ENCODE results near the gene B4GALT5. TPM values are rescaled to one million over a fixed set of nuclear protein-coding genes. Genes with fewer than 3 reads are reported as not detected.
"Not testable (repeated sequence)": the region's sequence is repeated elsewhere in the genome, so short reads cannot be mapped to it uniquely, and the experiment has no call there.

B4GALT5 gene, protein sequence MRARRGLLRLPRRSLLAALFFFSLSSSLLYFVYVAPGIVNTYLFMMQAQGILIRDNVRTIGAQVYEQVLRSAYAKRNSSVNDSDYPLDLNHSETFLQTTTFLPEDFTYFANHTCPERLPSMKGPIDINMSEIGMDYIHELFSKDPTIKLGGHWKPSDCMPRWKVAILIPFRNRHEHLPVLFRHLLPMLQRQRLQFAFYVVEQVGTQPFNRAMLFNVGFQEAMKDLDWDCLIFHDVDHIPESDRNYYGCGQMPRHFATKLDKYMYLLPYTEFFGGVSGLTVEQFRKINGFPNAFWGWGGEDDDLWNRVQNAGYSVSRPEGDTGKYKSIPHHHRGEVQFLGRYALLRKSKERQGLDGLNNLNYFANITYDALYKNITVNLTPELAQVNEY
- total RNA-seq: 10 to 100 TPM in 1 of 2 donors, 1 to 10 TPM in 1; 9.3 to 12.2 TPM

DNA sequence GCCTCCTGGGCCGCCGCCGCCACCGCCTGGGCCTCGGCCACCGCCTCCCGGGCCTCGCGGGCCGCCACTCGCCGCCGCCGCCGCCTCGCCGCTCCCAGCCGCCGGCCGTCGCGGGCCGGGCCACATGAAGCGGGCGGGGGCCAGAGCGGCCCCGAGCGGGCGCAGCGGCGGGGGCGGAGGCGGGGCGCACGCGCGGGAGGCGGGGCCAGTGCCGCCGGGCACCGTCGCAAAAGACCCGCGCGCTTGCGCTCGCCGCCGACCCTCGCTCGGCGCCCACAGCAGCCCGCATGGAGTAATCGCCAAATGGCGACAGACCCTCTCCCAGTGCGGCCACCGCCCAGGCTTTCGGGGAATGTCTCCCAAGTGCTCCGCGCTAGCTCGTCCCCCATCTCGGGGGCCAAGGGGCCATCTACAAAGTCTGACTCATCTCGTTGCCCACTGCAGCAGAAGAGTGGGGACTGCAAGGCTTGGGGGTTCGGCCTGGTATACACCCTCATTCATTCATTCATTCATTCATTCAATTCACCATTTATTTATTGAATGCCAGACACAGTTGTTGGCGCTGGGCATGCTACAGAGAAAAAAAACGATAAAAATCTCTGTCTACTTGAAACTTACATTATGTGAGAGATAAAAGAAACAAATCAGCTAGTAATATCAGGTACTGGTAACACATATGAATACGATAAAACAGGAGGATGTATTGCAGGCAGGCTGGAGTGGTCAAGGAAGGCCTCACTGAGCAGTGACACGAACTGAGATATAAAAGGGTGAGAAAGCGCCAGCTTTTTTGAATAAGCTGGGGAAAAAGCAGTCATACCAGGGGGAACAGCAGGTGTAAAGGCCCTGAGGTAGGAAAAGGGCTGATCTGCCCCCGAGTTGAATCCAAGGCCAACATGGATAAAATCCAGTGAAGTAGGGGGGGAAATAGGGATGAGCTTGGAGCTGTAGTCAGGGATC, at the start of gene B4GALT5:
TSS of gene B4GALT5 (minus strand) at position 126 of the 960 bp plus-strand sequence. CDS start 188 bp downstream, outside the sequence.
- WGBS, 2 donors: 4 to 15% methylated on average over 9 to 48 of the region's 70 CpGs
- ATAC-seq: peak; percentile 91
- H3K4me3 ChIP-seq: peak within 1 kb of the TSS; percentile 35 to 75
- DNase-seq: peak; percentile 63 to 75 (median 64)
- peaks cover 33% of the 10 kb centered on the region for H3K4me1 ChIP-seq
- peak within 1 kb of the TSS; percentile 82 to 95 (median 92) for H3K27ac ChIP-seq
- no peaks in the 10 kb centered on the region for H3K36me3 ChIP-seq (replicated peaks in 1 of 2; ENCODE audit: insufficient read depth in 1 of 2, low read depth in 2 of 2)
- intact Hi-C loops (cut with DNase I): no loop called here
- H3K9me3 ChIP-seq: no peaks in the 10 kb centered on the region
- no peaks in the 10 kb centered on the region for H3K27me3 ChIP-seq
- peak in 1 of 3 donors; percentile 15 for TF ChIP-seq POLR2A (IDR thresholded peaks at IDR 0.05)
- TF ChIP-seq, protein P1, sequence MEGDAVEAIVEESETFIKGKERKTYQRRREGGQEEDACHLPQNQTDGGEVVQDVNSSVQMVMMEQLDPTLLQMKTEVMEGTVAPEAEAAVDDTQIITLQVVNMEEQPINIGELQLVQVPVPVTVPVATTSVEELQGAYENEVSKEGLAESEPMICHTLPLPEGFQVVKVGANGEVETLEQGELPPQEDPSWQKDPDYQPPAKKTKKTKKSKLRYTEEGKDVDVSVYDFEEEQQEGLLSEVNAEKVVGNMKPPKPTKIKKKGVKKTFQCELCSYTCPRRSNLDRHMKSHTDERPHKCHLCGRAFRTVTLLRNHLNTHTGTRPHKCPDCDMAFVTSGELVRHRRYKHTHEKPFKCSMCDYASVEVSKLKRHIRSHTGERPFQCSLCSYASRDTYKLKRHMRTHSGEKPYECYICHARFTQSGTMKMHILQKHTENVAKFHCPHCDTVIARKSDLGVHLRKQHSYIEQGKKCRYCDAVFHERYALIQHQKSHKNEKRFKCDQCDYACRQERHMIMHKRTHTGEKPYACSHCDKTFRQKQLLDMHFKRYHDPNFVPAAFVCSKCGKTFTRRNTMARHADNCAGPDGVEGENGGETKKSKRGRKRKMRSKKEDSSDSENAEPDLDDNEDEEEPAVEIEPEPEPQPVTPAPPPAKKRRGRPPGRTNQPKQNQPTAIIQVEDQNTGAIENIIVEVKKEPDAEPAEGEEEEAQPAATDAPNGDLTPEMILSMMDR (IDR thresholded peaks at IDR 0.05): no peak

DNA sequence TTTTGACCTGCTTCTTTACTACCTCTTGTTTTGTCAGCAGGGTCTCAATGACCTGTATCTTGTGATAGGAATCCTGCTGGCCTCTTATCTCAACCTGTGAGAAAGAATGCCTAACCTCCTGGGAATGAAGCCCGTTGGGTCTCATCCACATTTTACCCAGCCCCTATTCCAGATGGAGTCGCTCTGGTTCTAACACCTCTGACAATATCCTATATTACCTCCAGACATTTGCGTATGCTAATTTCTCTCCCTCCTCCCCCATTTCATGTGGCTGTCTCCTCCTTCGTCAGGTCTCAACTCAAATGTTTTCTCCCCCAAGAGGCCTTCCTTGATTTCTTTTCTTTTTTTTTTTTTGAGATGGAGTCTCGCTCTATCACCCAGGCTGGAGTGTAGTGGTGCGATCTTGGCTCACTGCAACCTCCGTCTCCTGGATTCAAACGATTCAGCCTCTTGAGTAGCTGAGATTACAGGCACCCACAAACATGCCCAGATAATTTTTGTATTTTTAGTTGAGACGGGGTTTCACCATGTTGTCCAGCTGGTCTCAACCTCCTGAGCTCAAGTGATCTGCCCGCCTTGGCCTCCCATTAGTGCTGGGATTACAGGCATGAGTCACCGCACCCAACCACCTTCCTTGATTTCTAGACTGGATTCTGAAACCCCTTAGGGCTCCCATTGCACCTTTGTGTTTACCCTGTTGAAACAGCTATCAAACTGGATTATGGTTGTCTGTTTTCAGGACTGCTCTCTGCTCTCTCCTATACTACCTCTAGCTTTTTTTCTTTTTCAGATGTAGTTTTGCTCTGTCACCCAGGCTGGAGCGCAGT, 49.5 kb upstream of the B4GALT5 start:
- H3K27ac ChIP-seq: no peak overlapping the region
- no peak for TF ChIP-seq POLR2A (IDR thresholded peaks at IDR 0.05)
- TF ChIP-seq, protein P1 (IDR thresholded peaks at IDR 0.05): no peak
- intact Hi-C loops (cut with DNase I): no loop called here

GRCh38 chr20:49761888-49762287, 48.2 kb upstream of the B4GALT5 start:
- H3K36me3 ChIP-seq (replicated peaks in 1 of 2; ENCODE audit: insufficient read depth in 1 of 2, low read depth in 2 of 2); H3K27ac ChIP-seq; ATAC-seq; H3K9me3 ChIP-seq; intact Hi-C loops (cut with DNase I); H3K4me3 ChIP-seq; H3K4me1 ChIP-seq; DNase-seq; H3K27me3 ChIP-seq: not testable (repeated sequence)
- WGBS, 2 donors: 83% methylated on average over 7 of the region's 7 CpGs

More for the DNA sequence above, 49.5 kb upstream of the B4GALT5 start:
- Histone ChIP-seq H3K9me3 (no peaks in the 10 kb centered on the region), H3K36me3 (replicated peaks in 1 of 2; ENCODE audit: insufficient read depth in 1 of 2, low read depth in 2 of 2) (no peaks in the 10 kb centered on the region), H3K4me3 (no peak overlapping the region), H3K4me1 (peaks cover 10% of the 10 kb centered on the region), H3K27me3 (no peaks in the 10 kb centered on the region)
- 81 to 83% methylated on average over 11 to 12 of the region's 12 CpGs for WGBS, 2 donors
- DNase-seq (no peak), ATAC-seq (no peak)

- H3K9me3 ChIP-seq: no peaks in the 10 kb centered on the region
- H3K27ac ChIP-seq: no peak overlapping the region
- H3K27me3 ChIP-seq: no peaks in the 10 kb centered on the region
- ATAC-seq: no peak
- DNase-seq: no peak
- TF ChIP-seq, protein P1 (IDR thresholded peaks at IDR 0.05): no peak
- no peak for TF ChIP-seq POLR2A (IDR thresholded peaks at IDR 0.05)
- H3K4me3 ChIP-seq: no peak overlapping the region
- H3K36me3 ChIP-seq (replicated peaks in 1 of 2; ENCODE audit: insufficient read depth in 1 of 2, low read depth in 2 of 2): no peaks in the 10 kb centered on the region
- no peaks in the 10 kb centered on the region for H3K4me1 ChIP-seq
- WGBS, 2 donors: 74 to 79% methylated on average over 7 of the region's 7 CpGs
- intact Hi-C loops (cut with DNase I): no loop called here
These were observed 45.7 kb upstream of the B4GALT5 start for GRCh38 chr20:49759266-49759950.

Data from body of pancreas (tissue), 4 donors.